ENCODE measurements around the gene CELSR2.
"Not testable (repeated sequence)": the region's sequence is repeated elsewhere in the genome, so short reads cannot be mapped to it uniquely, and the experiment has no call there.

CELSR2 gene, protein sequence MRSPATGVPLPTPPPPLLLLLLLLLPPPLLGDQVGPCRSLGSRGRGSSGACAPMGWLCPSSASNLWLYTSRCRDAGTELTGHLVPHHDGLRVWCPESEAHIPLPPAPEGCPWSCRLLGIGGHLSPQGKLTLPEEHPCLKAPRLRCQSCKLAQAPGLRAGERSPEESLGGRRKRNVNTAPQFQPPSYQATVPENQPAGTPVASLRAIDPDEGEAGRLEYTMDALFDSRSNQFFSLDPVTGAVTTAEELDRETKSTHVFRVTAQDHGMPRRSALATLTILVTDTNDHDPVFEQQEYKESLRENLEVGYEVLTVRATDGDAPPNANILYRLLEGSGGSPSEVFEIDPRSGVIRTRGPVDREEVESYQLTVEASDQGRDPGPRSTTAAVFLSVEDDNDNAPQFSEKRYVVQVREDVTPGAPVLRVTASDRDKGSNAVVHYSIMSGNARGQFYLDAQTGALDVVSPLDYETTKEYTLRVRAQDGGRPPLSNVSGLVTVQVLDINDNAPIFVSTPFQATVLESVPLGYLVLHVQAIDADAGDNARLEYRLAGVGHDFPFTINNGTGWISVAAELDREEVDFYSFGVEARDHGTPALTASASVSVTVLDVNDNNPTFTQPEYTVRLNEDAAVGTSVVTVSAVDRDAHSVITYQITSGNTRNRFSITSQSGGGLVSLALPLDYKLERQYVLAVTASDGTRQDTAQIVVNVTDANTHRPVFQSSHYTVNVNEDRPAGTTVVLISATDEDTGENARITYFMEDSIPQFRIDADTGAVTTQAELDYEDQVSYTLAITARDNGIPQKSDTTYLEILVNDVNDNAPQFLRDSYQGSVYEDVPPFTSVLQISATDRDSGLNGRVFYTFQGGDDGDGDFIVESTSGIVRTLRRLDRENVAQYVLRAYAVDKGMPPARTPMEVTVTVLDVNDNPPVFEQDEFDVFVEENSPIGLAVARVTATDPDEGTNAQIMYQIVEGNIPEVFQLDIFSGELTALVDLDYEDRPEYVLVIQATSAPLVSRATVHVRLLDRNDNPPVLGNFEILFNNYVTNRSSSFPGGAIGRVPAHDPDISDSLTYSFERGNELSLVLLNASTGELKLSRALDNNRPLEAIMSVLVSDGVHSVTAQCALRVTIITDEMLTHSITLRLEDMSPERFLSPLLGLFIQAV (N-terminal part only)

DNA sequence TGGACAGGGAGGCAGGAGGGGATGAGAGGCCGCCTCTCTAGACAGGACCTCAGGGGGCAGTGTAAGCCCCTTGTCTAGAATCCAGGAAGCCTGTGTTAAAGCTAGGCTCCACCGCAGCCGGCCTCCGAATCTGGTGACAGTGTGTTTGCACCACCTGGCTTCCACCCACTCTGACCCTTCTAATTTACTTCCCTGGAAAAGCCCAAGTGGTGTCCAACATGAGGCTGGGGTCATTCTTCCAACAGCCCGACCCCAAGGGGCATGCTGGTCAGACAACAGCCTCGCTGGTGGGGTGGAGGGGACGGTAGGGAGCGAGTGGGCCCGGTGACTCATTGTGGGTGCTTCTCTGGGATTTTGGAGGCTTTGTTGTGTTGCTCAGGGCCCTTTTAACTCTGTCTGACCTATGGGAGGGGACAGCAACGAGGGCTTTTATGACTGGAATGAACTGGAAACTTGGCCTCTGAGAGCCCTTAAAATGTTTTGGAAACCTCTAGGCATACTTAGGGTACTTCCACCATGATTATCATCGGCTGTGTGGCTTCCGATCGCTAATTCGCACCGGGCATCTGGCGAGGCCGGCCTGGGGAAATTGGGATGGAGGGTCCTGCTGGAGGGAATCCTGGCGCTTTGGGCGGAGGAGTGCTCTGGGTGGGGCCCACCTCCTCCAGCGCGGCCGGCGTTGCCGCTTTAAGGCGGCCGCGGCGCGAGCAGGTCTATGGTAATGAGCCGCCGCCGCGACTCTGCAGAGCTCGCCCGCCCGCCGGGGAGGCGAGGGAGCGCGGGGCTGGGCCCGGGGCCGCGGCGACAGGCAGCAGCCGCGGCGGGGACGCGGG, at the start of gene CELSR2:
Gene CELSR2, plus strand, starts transcription at position 743 of the 833 bp plus-strand sequence. CDS start 541 bp downstream, outside the sequence.
- peak; percentile 33 for DNase-seq (ENCODE audit: low read depth)

DNA sequence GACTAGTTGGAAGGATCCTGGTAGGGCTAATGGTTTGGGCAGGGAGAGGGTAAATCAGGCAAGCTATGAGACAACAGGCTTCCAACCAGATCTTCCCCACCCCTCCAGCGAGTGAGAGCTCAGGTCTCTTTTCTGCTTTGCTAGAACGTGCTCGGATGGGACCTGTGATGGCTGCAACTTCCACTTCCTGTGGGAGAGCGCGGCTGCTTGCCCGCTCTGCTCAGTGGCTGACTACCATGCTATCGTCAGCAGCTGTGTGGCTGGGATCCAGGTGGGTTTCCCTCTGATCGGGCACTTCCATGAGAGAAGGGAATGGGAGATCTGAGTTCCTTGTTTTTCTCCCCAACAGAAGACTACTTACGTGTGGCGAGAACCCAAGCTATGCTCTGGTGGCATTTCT, 49.6 kb upstream of the CELSR2 start:
- DNase-seq (ENCODE audit: low read depth), result no peak

DNA sequence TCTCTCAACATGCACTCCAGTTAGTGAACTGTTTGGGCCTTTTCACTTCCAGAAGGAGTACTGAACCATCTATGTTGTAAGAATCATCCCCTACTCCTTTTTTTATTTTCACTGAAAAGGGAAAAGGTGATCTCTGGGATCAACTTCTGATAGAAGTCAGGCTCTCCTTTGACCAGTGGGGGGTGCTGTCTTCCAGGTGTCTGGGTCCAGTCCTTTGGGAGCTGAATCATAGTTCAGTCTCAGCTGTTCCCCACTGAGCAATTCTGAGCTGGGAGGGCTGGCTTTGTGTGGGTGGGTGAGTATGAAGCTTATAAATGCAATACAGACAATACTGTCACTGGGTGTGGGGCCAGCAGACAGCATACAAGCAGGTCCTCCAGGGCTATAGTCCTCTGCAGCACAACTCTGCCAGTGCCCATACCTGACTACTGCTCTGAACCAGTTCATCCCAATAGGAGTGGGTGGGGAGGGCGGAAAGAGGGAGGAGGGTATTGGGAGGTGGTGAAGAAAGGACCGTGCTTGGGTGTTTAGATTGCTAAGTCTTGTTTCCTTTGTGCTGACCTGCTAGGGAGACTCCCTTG, 48.1 kb upstream of the CELSR2 start:
- DNase-seq (ENCODE audit: low read depth), result peak; percentile 60

DNA sequence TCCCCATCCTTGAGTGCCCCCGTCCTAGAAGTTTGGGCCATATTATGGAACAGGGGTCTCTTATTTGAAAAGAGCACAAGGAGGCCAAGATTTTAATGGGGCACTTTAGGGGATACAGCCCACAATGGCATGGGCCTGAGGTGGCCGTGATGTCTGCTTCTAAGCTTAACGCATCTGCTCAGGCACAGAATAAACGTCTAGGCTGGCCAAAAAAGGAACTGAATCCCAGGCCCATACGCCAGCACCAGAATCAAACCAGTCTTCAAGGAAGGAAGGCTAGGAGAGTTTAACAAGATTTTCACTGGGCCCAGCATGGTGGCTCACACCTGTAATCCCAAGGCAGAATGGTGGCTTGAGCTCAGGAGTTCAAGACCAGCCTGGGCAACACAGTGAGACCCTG, 44.9 kb upstream of the CELSR2 start:
- no peak for DNase-seq (ENCODE audit: low read depth)

DNA sequence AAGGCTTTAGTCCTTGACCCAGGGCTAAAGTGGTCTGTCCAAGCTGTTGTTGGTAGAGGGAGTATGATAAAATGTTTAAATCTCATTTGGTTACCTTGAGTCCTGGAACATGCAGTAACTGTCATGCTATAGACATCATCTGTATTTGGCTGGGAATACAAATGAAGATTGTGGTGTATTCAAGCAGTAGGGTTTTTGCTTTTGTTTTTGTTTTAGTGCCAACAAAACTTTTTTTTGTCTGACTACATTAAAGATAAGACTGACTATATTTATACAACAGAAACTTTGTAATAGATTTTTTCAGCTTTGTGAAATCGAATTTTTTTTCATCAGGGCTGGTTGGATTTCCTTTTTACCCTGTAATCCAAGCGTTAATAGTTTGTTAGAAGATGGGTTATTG, 43.0 kb upstream of the CELSR2 start:
- DNase-seq (ENCODE audit: low read depth), result no peak

DNA sequence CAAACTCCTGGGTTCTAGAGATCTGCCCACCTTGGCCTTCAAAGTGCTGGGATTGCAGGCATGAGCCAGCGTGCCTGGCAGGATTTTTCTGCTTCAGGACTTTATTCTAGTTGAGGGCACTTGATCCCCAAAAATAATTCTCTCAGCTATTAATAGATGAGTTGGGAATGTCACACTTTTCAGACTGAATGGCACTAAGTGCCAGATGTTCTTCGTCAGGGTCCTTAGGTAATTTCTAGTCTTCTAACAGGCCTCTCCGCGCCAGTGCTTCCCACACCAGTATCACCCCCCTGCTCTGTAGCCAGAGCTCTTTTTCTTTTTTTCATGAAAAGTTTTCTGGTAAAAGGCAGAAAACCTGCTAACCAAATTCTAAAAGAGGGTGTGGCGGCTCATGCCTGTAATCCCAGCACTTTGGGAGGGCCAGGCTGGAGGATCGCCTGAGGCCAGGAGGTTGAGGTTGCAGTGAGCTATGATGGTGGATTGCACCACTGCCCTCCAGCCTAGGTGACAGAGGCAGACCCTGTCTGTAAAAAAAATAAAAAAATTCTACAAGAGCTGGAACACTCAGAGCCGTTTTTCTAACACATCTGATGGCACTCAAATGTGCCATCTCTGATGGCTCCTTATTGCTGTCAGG, 41.8 kb upstream of the CELSR2 start:
- DNase-seq (ENCODE audit: low read depth), result no peak

DNA sequence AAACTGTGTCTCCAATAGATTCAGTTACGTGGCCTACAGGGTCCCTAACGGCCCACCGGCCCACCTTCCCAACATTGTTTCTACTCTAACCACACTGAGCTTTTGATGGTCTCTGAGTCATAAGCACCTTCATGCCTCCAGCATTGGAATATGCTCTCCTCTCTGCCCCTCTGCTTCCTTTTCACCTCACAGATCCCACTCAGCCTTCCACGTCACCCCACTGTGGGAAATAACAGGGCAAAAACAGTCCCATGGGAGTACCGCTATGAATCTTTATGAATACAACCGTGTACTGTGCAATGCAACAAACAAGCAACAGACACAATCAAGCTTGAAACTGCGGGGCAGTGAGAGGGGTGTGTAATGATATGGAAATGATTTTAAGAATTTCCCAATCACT, 40.9 kb upstream of the CELSR2 start:
- no peak for DNase-seq (ENCODE audit: low read depth)

DNA sequence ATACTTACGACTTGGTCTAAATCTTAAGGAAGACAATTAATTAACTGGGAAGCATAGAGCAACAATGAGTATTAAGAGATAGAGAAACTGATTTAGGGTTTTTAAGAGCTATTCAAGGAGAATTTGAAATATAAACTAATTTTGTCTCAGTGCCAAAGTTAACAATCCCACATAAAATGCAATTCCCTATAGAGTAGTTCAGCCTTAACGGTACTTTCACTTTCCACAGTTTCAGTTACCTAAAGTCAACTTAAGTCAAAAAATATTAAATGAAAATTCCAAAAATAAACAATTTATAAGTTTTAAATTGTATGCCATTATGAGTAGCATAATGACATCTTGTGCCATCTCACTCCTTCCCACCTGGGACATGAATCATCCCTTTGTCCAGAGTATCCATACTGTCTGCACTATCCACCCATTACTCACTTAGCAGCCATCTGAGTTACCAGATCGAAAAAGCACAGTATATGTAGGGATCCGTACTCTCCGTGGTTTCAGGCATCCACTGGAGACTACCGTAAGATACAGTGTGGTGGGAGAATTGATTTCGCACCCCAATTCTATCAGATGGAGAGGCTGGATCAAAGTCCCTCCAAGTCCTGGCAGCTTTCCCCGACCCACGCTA, 40.4 kb upstream of the CELSR2 start:
- DNase-seq (ENCODE audit: low read depth), result no peak

DNA sequence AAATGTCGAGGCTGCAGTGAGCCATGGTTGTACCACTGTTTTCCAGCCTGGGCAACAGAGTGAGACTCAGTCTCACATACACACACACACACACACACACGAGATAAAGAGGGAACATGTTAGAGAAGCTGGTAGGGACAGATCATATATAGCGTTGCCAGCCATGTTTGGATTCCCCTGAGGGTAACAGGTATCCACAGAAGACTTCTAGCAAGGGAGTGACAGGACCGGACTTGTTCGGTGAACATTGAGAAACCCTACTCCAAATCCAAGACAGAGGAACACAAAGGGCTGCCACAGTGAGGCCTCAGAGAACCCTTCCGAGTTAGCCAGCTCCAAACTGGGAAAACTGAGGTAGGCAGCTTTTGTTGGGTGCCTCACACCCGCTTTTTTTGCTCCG, 39.3 kb upstream of the CELSR2 start:
- DNase-seq (ENCODE audit: low read depth), result no peak

DNA sequence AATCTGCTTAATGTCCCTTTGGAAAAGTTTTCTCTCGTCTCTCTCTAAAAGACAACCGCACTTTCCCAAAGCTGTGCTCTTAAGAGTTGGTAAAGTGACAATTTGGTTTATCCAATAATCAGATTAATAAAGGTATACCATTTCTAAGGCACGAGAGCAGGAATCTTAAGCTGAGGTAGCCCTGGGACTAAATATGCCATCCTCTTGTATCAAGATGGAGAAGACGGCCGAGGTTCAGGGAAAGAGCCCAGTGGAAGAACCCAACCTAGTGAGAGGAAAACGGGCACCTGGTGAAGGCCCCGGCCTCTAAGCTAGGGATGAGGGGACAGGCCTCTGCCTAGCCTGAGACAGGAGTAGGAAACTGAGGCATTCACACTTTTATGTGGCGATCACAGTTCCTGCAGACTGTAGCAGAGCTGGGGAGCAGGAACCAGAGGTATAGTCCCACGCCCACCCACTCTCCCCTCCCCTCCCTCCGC, 36.0 kb upstream of the CELSR2 start:
- DNase-seq (ENCODE audit: low read depth), result no peak

DNA sequence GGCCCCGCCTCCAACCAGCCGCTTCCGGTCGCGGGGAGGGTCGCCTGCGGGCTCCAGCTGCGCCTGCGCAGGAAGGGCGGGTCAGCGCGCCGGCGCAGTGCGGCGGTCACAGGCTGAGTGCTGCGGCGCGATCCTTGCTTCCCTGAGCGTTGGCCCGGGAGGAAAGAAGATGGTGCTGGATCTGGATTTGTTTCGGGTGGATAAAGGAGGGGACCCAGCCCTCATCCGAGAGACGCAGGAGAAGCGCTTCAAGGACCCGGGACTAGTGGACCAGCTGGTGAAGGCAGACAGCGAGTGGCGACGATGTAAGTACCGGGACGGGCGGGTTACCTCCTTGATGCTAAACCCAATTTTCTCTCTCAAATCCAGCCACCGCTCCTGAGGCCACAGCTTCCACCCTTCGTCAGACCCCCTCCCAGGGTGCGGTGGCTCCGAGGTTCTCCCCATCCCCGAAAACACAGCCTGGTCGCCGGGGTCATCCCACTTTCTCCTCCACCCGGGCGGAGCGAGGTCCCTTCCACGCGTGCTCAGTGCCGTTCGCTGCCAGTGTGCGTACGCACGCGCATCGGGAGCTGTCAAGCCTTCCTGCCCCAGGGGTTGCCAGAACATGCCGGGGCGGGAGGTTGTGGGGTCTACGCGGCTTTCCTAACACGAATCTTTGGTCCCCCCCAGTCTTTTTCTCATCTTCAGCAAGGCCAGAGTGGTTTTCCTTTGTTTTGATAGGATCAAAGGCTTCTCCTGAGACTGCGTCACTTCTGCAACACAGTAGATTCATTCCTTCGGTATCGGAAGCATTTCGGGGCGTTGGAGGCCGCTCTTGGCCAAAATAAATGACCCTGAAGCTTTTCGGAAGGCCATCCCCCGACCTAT, 35.3 kb upstream of the CELSR2 start, which contains the start of gene SARS1:
Gene SARS1, plus strand, starts transcription at position 95 of the 870 bp plus-strand sequence. Its CDS starts 75 bp downstream, at position 170.
- peak; percentile 83 for DNase-seq (ENCODE audit: low read depth)

DNA sequence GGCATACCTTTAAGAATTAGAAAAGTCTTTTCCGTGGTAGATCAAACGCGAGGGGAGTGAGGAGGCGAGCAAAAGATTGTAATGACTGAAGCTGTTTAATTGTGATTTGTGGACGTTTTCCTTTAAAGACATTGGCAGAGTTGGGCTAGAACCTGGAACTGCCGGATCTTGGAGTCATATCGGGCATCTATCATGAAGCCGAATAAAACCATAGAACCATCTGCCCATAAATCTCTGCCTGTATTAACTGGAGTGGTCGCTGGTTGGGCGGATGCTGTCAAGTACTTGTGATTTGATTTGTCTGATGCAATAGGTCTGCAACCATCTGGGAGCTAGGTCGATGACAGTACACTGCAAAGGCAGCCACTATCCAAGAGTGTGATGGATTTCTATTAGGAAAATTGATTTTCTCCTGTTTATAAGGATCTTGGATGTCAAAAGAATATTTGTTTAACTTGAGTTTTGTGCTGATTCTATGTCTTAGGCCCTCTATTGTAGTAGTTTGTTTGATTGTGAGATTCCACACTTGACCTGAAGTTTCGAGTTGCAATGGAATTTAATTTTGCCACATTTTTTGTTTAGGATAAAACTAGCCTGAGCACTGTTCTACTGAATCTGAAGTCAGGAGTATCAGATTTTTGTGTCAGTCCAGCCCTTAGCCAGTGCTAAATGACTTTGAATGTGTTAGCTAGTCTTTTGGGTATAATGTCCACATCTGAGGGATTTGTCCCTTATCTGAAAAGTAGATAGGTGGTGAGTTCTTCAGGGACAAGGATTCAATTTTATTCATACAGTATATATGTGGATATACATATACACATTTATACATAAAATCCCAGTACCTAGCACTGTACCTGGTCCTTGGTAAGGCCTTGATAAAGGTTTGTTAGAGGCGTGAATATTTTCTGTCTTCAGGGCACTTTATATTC, 34.4 kb upstream of the CELSR2 start:
- peak; percentile 5 for DNase-seq (ENCODE audit: low read depth)

DNA sequence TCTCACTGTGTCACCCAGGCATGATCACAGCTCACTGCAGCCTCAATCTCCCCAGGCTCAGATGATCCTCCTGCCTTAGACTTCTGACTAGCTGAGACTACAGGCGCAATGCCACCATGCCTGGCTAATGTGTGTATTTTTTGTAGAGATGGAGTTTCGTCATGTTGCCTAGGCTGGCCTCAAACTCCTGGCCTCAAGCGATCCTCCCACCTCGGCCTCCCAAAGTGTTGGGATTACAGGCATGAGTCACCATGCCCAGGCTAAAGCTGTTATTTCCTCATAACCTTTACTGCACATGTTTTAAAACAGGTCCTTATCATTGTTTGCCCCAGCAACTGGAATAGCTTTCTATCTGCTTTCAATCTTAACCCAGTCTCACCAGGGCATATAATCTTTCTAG, 32.7 kb upstream of the CELSR2 start:
- DNase-seq (ENCODE audit: low read depth), result no peak

DNA sequence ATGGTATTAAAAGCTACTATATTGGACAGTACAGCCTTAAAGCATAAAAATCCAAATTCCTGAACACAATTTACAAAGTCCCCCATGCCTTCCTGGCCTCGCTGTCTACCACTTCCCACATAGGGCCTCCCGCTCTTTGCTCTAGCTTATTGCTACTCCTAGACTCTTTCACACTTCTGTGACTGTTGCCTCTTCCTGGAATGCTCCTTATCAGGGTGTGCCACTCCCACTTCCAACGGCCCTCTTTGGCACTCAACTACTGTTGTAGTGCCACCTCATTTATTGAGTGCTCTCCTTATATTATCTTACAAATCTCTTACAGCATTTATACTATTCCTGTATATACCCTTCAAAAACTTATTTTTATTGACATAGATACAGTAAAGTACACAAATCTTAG, 30.8 kb upstream of the CELSR2 start:
- DNase-seq (ENCODE audit: low read depth), result no peak

DNA sequence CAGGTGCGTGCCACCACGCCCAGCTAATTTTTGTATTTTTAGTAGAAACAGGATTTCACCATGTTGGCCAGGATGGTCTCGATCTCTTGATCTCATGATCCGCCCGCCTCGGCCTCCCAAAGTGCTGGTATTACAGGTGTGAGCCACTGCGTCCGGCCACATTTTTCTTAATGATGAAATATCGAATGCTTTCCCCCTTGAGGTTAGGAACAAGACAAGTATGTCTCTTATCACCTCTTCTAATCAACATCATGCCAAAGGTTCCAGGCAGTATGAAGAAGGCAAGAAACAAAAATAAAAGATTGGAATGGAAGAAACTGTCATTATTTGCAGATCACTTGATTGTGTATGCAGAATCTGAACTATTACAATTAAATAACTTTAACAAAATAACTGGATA, 28.1 kb upstream of the CELSR2 start:
- not testable (repeated sequence) for DNase-seq (ENCODE audit: low read depth)

DNA sequence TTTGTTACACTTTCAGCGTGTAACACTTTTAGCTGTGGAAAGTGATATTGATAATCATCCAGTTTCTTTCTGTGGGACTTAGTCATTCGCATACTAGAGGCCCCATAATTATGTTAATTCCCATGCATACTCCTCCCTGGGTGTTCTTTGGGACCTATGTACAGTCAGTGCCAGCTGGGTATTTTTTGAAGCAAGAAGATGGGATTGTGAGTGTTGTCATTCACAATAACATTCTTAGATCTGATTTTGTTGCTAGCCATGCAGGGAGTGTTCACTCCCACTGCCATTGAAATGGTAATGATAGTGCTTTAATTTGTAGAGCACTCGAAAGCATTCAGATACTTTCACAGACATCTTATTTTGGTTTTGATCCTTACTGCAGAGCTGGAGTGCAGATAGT, 24.0 kb upstream of the CELSR2 start:
- DNase-seq (ENCODE audit: low read depth), result no peak

DNA sequence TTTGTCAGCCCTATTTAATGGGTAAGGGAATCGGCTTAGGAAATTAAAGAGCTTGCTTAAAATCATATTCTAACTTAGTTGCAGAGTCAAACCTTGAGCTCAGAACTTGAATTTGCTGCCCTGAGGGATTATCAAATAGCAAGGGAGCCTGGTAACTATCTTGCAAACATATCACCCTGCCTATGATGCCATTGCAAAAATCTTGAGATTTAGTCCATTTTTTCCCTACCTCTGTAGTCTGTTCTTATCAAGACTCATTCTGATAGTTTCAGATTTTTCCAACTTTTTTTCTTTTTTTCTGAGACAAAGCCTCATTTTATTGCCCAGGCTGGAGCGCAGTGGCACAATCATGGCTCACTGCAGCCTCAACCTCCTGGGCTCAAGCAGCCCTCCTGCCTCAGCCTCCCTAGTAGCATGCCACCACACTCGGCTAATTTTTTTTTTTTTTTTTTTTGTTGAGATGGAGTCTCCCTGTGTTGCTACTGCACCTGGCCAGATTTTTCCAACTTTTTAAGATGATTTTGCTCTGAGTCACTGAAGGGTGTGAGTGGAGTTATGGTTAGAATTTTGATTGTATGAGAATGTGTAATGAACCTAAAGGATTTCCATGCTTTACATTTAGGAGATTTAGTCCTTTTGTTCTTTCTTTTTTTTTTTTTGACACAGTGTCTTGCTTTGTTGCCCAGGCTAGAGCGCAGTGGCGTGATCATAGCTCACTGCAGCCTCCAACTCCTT, 23.5 kb upstream of the CELSR2 start:
- DNase-seq (ENCODE audit: low read depth), result no peak

Measured in stimulated activated CD8-positive, alpha-beta memory T cell treated with anti-CD3 and anti-CD28 coated beads, Interleukin-4, amount 100 ng/mL, for 24 hours (primary cell).